Mesendoderm (in vitro differentiated cells): ENCODE results near the gene TNFAIP3.

Experiments used
- DNase-seq: peaks from one replicate; pipeline ENCODE4 v3.0.0; 2013
- H2AK5ac ChIP-seq: 2 replicates; pipeline ENCODE4 v1.6.1; 2013; ENCODE audit warnings: low read length, inconsistent platforms
- H2BK120ac ChIP-seq: 2 replicates; pipeline ENCODE4 v1.6.1; 2013; ENCODE audit warnings: low read depth, mild to moderate bottlenecking, low read length, moderate library complexity, mixed read lengths
- H2BK15ac ChIP-seq: replicated peaks from 2 replicates; pipeline ENCODE4 v1.6.1; 2013; ENCODE audit warnings: low read depth, mild to moderate bottlenecking, moderate library complexity
- H2BK5ac ChIP-seq: 2 replicates; pipeline ENCODE4 v1.6.1; 2013; ENCODE audit warnings: low read length, inconsistent platforms
- H3K18ac ChIP-seq: 2 replicates; pipeline ENCODE4 v1.6.1; 2013; ENCODE audit warnings: mild to moderate bottlenecking, low read length, mixed read lengths
- H3K23ac ChIP-seq: one replicate; pipeline ENCODE4 v1.6.1; 2013; ENCODE audit warnings: low read length
- H3K27ac ChIP-seq: 2 replicates; pipeline ENCODE4 v1.5.1; 2013; ENCODE audit warnings: low read depth, mild to moderate bottlenecking, inconsistent platforms, low read length, moderate library complexity
- H3K27me3 ChIP-seq: 2 replicates; pipeline ENCODE4 v1.6.1; 2013; ENCODE audit warnings: low read length, control low read depth, mild to moderate bottlenecking, inconsistent platforms; ENCODE audit not compliant: insufficient read depth, poor library complexity
- H3K36me3 ChIP-seq: 2 replicates; pipeline ENCODE4 v1.6.1; 2013; ENCODE audit warnings: low read length, inconsistent platforms; ENCODE audit not compliant: control insufficient read depth, insufficient read depth
- H3K4ac ChIP-seq: one replicate; pipeline ENCODE4 v1.6.1; 2013; ENCODE audit warnings: low read depth, mild to moderate bottlenecking, low read length, moderate library complexity
- H3K4me1 ChIP-seq: 2 replicates; pipeline ENCODE4 v1.6.1; 2013; ENCODE audit warnings: low read depth, low read length, inconsistent platforms; ENCODE audit not compliant: control insufficient read depth
- H3K4me2 ChIP-seq: 2 replicates; pipeline ENCODE4 v1.6.1; 2013; ENCODE audit warnings: low read length
- H3K4me3 ChIP-seq: 2 replicates; pipeline ENCODE4 v1.5.1; 2013; ENCODE audit warnings: mild to moderate bottlenecking, low read length
- H3K56ac ChIP-seq: one replicate; pipeline ENCODE4 v1.6.1; 2013; ENCODE audit warnings: low read length
- H3K79me1 ChIP-seq: 2 replicates; pipeline ENCODE4 v1.6.1; 2013; ENCODE audit warnings: low read length, inconsistent platforms
- H3K79me2 ChIP-seq: 2 replicates; pipeline ENCODE4 v1.6.1; 2013; ENCODE audit warnings: mild to moderate bottlenecking, low read length; ENCODE audit not compliant: control insufficient read depth, insufficient read depth
- H3K9ac ChIP-seq: 2 replicates; pipeline ENCODE4 v1.6.1; 2013; ENCODE audit warnings: low read length, inconsistent platforms
- H4K5ac ChIP-seq: one replicate; pipeline ENCODE4 v1.6.1; 2013; ENCODE audit warnings: low read length
- H4K8ac ChIP-seq: one replicate; pipeline ENCODE4 v1.6.1; 2013; ENCODE audit warnings: low read depth, mild to moderate bottlenecking, control low read depth, low read length, moderate library complexity
- WGBS: extraction: QIAGEN DNeasy Blood & Tissue Kit; methylation state at CpG from one replicate; pipeline ENCODE4 v1.1.7; 2013; ENCODE audit warnings: low lambda C conversion rate, missing lambda C conversion rate; ENCODE audit not compliant: insufficient coverage; ENCODE audit errors: extremely low coverage; 5-methylcytosine and 5-hydroxymethylcytosine counted together

The TNFAIP3 gene

GRCh38 chr6:137853569-137854213, 13.4 kb upstream of the TNFAIP3 start:
- no peak overlapping the region for H2AK5ac ChIP-seq
- no peak overlapping the region for H2BK15ac ChIP-seq
- DNase-seq = no peak
- H3K27me3 ChIP-seq = no peaks in the 10 kb centered on the region
- no peak overlapping the region for H2BK5ac ChIP-seq
- no peaks in the 10 kb centered on the region for H3K4me1 ChIP-seq
- no peaks in the 10 kb centered on the region for H3K36me3 ChIP-seq
- H3K4me3 ChIP-seq = no peak overlapping the region
- no peak overlapping the region for H3K4me2 ChIP-seq
- H3K23ac ChIP-seq = no peak overlapping the region
- H3K4ac ChIP-seq = no peak overlapping the region
- H3K56ac ChIP-seq = no peak overlapping the region
- no peak overlapping the region for H3K18ac ChIP-seq
- no peak overlapping the region for H3K27ac ChIP-seq
- no peak overlapping the region for H4K5ac ChIP-seq
- H3K79me1 ChIP-seq = no peaks in the 10 kb centered on the region
- WGBS = no CpG with 5 or more reads among the region's 7 CpGs
- H3K79me2 ChIP-seq = no peaks in the 10 kb centered on the region
- no peak overlapping the region for H4K8ac ChIP-seq
- no peak overlapping the region for H2BK120ac ChIP-seq
- H3K9ac ChIP-seq = no peak overlapping the region

GRCh38 chr6:137856138-137856898, 10.7 kb upstream of the TNFAIP3 start:
- Histone ChIP-seq H4K5ac (no peak overlapping the region), H3K4me3 (no peak overlapping the region), H3K4ac (no peak overlapping the region), H3K9ac (no peak overlapping the region), H4K8ac (no peak overlapping the region), H3K4me1 (no peaks in the 10 kb centered on the region), H3K27me3 (no peaks in the 10 kb centered on the region), H3K79me1 (no peaks in the 10 kb centered on the region), H3K23ac (no peak overlapping the region), H3K4me2 (no peak overlapping the region), H3K56ac (no peak overlapping the region), H2BK15ac (no peak overlapping the region), H2AK5ac (no peak overlapping the region), H2BK5ac (no peak overlapping the region), H3K18ac (no peak overlapping the region), H2BK120ac (no peak overlapping the region), H3K27ac (no peak overlapping the region), H3K36me3 (no peaks in the 10 kb centered on the region), H3K79me2 (no peaks in the 10 kb centered on the region)
- WGBS = no CpG with 5 or more reads among the region's 2 CpGs
- no peak for DNase-seq

- no peaks in the 10 kb centered on the region for H3K4me1 ChIP-seq
- H4K8ac ChIP-seq = no peak overlapping the region
- H3K79me1 ChIP-seq = no peaks in the 10 kb centered on the region
- no peak overlapping the region for H2BK5ac ChIP-seq
- H3K9ac ChIP-seq = no peak overlapping the region
- H3K56ac ChIP-seq = no peak overlapping the region
- H3K18ac ChIP-seq = no peak overlapping the region
- no peak overlapping the region for H2BK15ac ChIP-seq
- no peak overlapping the region for H3K27ac ChIP-seq
- H3K36me3 ChIP-seq = no peaks in the 10 kb centered on the region
- H3K27me3 ChIP-seq = no peaks in the 10 kb centered on the region
- H3K23ac ChIP-seq = no peak overlapping the region
- no CpG with 5 or more reads among the region's 3 CpGs for WGBS
- no peak overlapping the region for H4K5ac ChIP-seq
- no peak for DNase-seq
- no peak overlapping the region for H3K4me3 ChIP-seq
- H3K4me2 ChIP-seq = no peak overlapping the region
- H3K4ac ChIP-seq = no peak overlapping the region
- H3K79me2 ChIP-seq = no peaks in the 10 kb centered on the region
- H2AK5ac ChIP-seq = no peak overlapping the region
- no peak overlapping the region for H2BK120ac ChIP-seq
Observed at GRCh38 chr6:137859025-137859424, 8.0 kb upstream of the TNFAIP3 start.

- no peaks in the 10 kb centered on the region for H3K79me2 ChIP-seq
- H2BK120ac ChIP-seq = no peak overlapping the region
- DNase-seq = no peak
- H3K79me1 ChIP-seq = no peaks in the 10 kb centered on the region
- no peak overlapping the region for H3K56ac ChIP-seq
- no peak overlapping the region for H3K4me3 ChIP-seq
- no peak overlapping the region for H3K23ac ChIP-seq
- H3K4ac ChIP-seq = no peak overlapping the region
- WGBS = no CpG with 5 or more reads among the region's 3 CpGs
- H3K18ac ChIP-seq = no peak overlapping the region
- no peaks in the 10 kb centered on the region for H3K27me3 ChIP-seq
- no peak overlapping the region for H3K9ac ChIP-seq
- no peak overlapping the region for H4K8ac ChIP-seq
- no peaks in the 10 kb centered on the region for H3K36me3 ChIP-seq
- no peak overlapping the region for H2BK5ac ChIP-seq
- no peak overlapping the region for H4K5ac ChIP-seq
- no peak overlapping the region for H2AK5ac ChIP-seq
- H3K4me1 ChIP-seq = peaks cover 2% of the 10 kb centered on the region
- H2BK15ac ChIP-seq = no peak overlapping the region
- no peak overlapping the region for H3K27ac ChIP-seq
- H3K4me2 ChIP-seq = no peak overlapping the region
Observed at GRCh38 chr6:137860394-137861005, 6.6 kb upstream of the TNFAIP3 start.

GRCh38 chr6:137861550-137862337, 5.3 kb upstream of the TNFAIP3 start:
- no CpG with 5 or more reads among the region's 3 CpGs for WGBS
- H3K27ac ChIP-seq = no peak overlapping the region

More at GRCh38 chr6:137861550-137862337, 5.3 kb upstream of the TNFAIP3 start:
- H3K36me3 ChIP-seq = no peaks in the 10 kb centered on the region
- no peak overlapping the region for H3K18ac ChIP-seq
- H3K4ac ChIP-seq = no peak overlapping the region
- H3K4me1 ChIP-seq = peaks cover 6% of the 10 kb centered on the region
- no peaks in the 10 kb centered on the region for H3K79me1 ChIP-seq
- no peak overlapping the region for H2BK5ac ChIP-seq
- H3K9ac ChIP-seq = no peak overlapping the region
- no peak for DNase-seq
- H2AK5ac ChIP-seq = no peak overlapping the region
- no peak overlapping the region for H3K23ac ChIP-seq
- no peak overlapping the region for H3K56ac ChIP-seq
- H3K4me2 ChIP-seq = no peak overlapping the region
- no peak overlapping the region for H4K5ac ChIP-seq
- no peak overlapping the region for H3K4me3 ChIP-seq
- H3K79me2 ChIP-seq = no peaks in the 10 kb centered on the region
- H3K27me3 ChIP-seq = no peaks in the 10 kb centered on the region
- H4K8ac ChIP-seq = no peak overlapping the region
- no peak overlapping the region for H2BK120ac ChIP-seq
- H2BK15ac ChIP-seq = no peak overlapping the region
